H1 (cell line): ENCODE measurements around the gene NCOA5. TPM values are rescaled to one million over a fixed set of nuclear protein-coding genes. Genes with fewer than 3 reads are reported as not detected.

Experiments used
- CTCF ChIA-PET: fragments of 300-600 bp; sonication (Branson Sonifier 250); formaldehyde crosslinking; loops from one replicate; lab custom pipeline; 2021; ENCODE audit not compliant: partially characterized antibody; lab: Charles Lee
- POLR2A ChIA-PET: fragments of 300-600 bp; sonication (Branson Sonifier 250); formaldehyde crosslinking; loops from one replicate; lab custom pipeline; 2021; ENCODE audit warnings: inconsistent platforms; ENCODE audit not compliant: partially characterized antibody; lab: Charles Lee
- DNase-seq, 2 experiments: peaks; one replicate each; pipeline versions ENCODE4 v3.0.0 to v3.0.0-alpha.2; 2010 to 2022; ENCODE audit warnings: low spot score in 2 of 2, low read depth in 1 of 2, mixed read lengths in 1 of 2
- FAIRE-seq: peaks from 2 replicates; lab custom pipeline; 2011; peaks lifted over from hg19 to GRCh38; lab: Jason Lieb, UNC
- H2AFZ ChIP-seq: 2 replicates; pipeline ENCODE4 v1.8.1; 2012; ENCODE audit warnings: low read length, inconsistent platforms
- H2AK5ac ChIP-seq: 2 replicates; pipeline ENCODE4 v1.6.1; 2013; ENCODE audit warnings: low read depth, low read length
- H2BK120ac ChIP-seq: replicated peaks from 2 replicates; pipeline ENCODE3; 2013; ENCODE audit warnings: low read depth, low read length, inconsistent platforms
- H2BK12ac ChIP-seq: 2 replicates; pipeline ENCODE4 v1.6.1; 2013; ENCODE audit warnings: low read depth, low read length
- H2BK15ac ChIP-seq: 2 replicates; pipeline ENCODE4 v1.6.1; 2013; ENCODE audit warnings: low read length
- H2BK20ac ChIP-seq: 2 replicates; pipeline ENCODE4 v1.6.1; 2013; ENCODE audit warnings: low read length
- H2BK5ac ChIP-seq: 2 replicates; pipeline ENCODE4 v1.6.1; 2013; ENCODE audit warnings: low read depth, low read length
- H3K14ac ChIP-seq: 2 replicates; pipeline ENCODE4 v1.6.1; 2013; ENCODE audit warnings: inconsistent platforms; ENCODE audit not compliant: insufficient read length
- H3K18ac ChIP-seq: 2 replicates; pipeline ENCODE4 v1.6.1; 2013; ENCODE audit warnings: low read length; ENCODE audit errors: extremely low read depth
- H3K23ac ChIP-seq: 2 replicates; pipeline ENCODE4 v1.6.1; 2013; ENCODE audit warnings: inconsistent platforms; ENCODE audit not compliant: insufficient read length
- H3K23me2 ChIP-seq: 2 replicates; pipeline ENCODE4 v1.6.1; 2013; ENCODE audit warnings: low read depth, low read length
- H3K27ac ChIP-seq: 2 replicates; pipeline ENCODE4 v1.6.1; 2011; ENCODE audit warnings: low read depth, low read length, inconsistent platforms
- H3K27me3 ChIP-seq, 4 experiments: replicated peaks in 1 of 4; 1 replicate in 1 of 4; 2 replicates in 3 of 4; pipeline versions ENCODE4 v1.6.1 to v1.8.1; 2011 to 2013; ENCODE audit warnings: low read length in 3 of 4, mild to moderate bottlenecking in 3 of 4, inconsistent platforms in 2 of 4, mixed read lengths in 2 of 4, moderate library complexity in 1 of 4; ENCODE audit not compliant: control insufficient read depth in 3 of 4, insufficient read depth in 3 of 4; ENCODE audit errors: extremely low read depth in 1 of 4
- H3K36me3 ChIP-seq, 4 experiments: 2 replicates each; pipeline versions ENCODE4 v1.6.1 to v1.8.1; 2011 to 2013; ENCODE audit warnings: mild to moderate bottlenecking in 4 of 4, low read length in 3 of 4, moderate library complexity in 2 of 4, control low read depth in 1 of 4, inconsistent platforms in 1 of 4; ENCODE audit not compliant: insufficient read depth in 4 of 4, control insufficient read depth in 2 of 4
- H3K4ac ChIP-seq: replicated peaks from 2 replicates; pipeline ENCODE3; 2013; ENCODE audit warnings: low read length, low read depth, mixed read lengths, inconsistent platforms; ENCODE audit not compliant: insufficient read length
- H3K4me1 ChIP-seq, 4 experiments: replicated peaks in 1 of 4; 1 replicate in 1 of 4; 2 replicates in 3 of 4; pipeline versions ENCODE4 v1.6.1 to v1.8.1; 2011 to 2013; ENCODE audit warnings: low read length in 3 of 4, inconsistent platforms in 2 of 4, mixed read lengths in 1 of 4; ENCODE audit not compliant: insufficient read depth in 4 of 4, control insufficient read depth in 3 of 4
- H3K4me2 ChIP-seq, 2 experiments: 2 replicates each; pipeline versions ENCODE4 v1.6.1 to v1.8.1; 2011 to 2013; ENCODE audit warnings: low read depth in 2 of 2, low read length in 2 of 2, control low read depth in 1 of 2, inconsistent platforms in 1 of 2, mild to moderate bottlenecking in 1 of 2; ENCODE audit not compliant: insufficient read depth in 1 of 2
- H3K4me3 ChIP-seq, 4 experiments: fragments of 200-600, 300-600 bp in 1 of 4; sonication (generic), shearing (Covaris generic), sonication (Bioruptor Twin) in 1 of 4; 2 replicates each; pipeline versions ENCODE4 v1.5.1 to v1.8.1; 2011 to 2016; ENCODE audit warnings: low read length in 4 of 4, low read depth in 3 of 4, control low read depth in 2 of 4, inconsistent platforms in 2 of 4, mild to moderate bottlenecking in 2 of 4, mixed read lengths in 1 of 4, moderate library complexity in 1 of 4; ENCODE audit not compliant: insufficient read depth in 2 of 4; ENCODE audit errors: extremely low read depth in 1 of 4
- H3K56ac ChIP-seq: replicated peaks from 2 replicates; pipeline ENCODE3; 2013; ENCODE audit warnings: low read depth, mild to moderate bottlenecking, mixed read lengths, low read length, inconsistent platforms; ENCODE audit not compliant: insufficient read length
- H3K79me1 ChIP-seq: 2 replicates; pipeline ENCODE4 v1.6.1; 2013; ENCODE audit warnings: low read depth, low read length, control low read depth
- H3K79me2 ChIP-seq, 2 experiments: 2 replicates each; pipeline versions ENCODE4 v1.6.1 to v1.8.1; 2012 to 2013; ENCODE audit warnings: low read length in 2 of 2, mild to moderate bottlenecking in 2 of 2, inconsistent platforms in 1 of 2; ENCODE audit not compliant: insufficient read depth in 2 of 2, control insufficient read depth in 1 of 2
- H3K9ac ChIP-seq, 4 experiments: replicated peaks in 1 of 4; 1 replicate in 1 of 4; 2 replicates in 3 of 4; pipeline versions ENCODE4 v1.6.1 to v1.8.1; 2011 to 2013; ENCODE audit warnings: low read depth in 3 of 4, low read length in 3 of 4, control low read depth in 2 of 4, mild to moderate bottlenecking in 2 of 4, moderate library complexity in 2 of 4, inconsistent platforms in 1 of 4; ENCODE audit errors: extremely low read depth in 1 of 4
- H3K9me3 ChIP-seq, 2 experiments: 2 replicates each; pipeline versions ENCODE4 v1.6.1 to v1.8.1; 2012 to 2013; ENCODE audit warnings: mild to moderate bottlenecking in 2 of 2, moderate library complexity in 2 of 2, control low read depth in 1 of 2, inconsistent platforms in 1 of 2, low read depth in 1 of 2, low read length in 1 of 2, mixed read lengths in 1 of 2; ENCODE audit not compliant: insufficient read depth in 2 of 2
- H4K20me1 ChIP-seq, 2 experiments: replicated peaks in 1 of 2; 2 replicates each; pipeline versions ENCODE3 to v1.8.1; 2011 to 2013; ENCODE audit warnings: inconsistent platforms in 2 of 2, low read length in 2 of 2, mild to moderate bottlenecking in 1 of 2; ENCODE audit not compliant: insufficient read depth in 2 of 2, control insufficient read depth in 1 of 2
- H4K5ac ChIP-seq: 2 replicates; pipeline ENCODE4 v1.6.1; 2013; ENCODE audit warnings: low read length, low read depth, mixed read lengths, inconsistent platforms; ENCODE audit not compliant: insufficient read length
- H4K8ac ChIP-seq: 2 replicates; pipeline ENCODE4 v1.8.0; 2013; ENCODE audit warnings: mild to moderate bottlenecking, moderate library complexity, low read length, inconsistent platforms; ENCODE audit not compliant: insufficient read depth; ENCODE audit errors: extremely low read depth
- H4K91ac ChIP-seq: replicated peaks from 2 replicates; pipeline ENCODE3; 2013; ENCODE audit warnings: low read length, mixed read lengths, inconsistent platforms; ENCODE audit not compliant: insufficient read length
- TAF1 ChIP-seq: IDR thresholded peaks from 2 replicates; pipeline ENCODE4 v1.6.1; 2011; ENCODE audit warnings: mild to moderate bottlenecking, low read depth, low read length
- WGBS, 2 experiments: shearing (Covaris generic) in 1 of 2; methylation state at CpG; one replicate each; pipeline versions ENCODE4 v1.1.6 to v1.1.7; 2013 to 2015; ENCODE audit warnings: low lambda C conversion rate in 2 of 2, mixed read lengths in 2 of 2, inconsistent platforms in 1 of 2, low coverage in 1 of 2, missing lambda C conversion rate in 1 of 2; ENCODE audit not compliant: insufficient replicate concordance in 2 of 2, insufficient coverage in 1 of 2, insufficient read length in 1 of 2; ENCODE audit errors: extremely low coverage in 1 of 2, missing lambda C conversion rate in 1 of 2; 5-methylcytosine and 5-hydroxymethylcytosine counted together
- polyA plus RNA-seq, 7 experiments: library from polyadenylated mRNA; depleted of rRNA in 3 of 7; stranded (reverse) in 5 of 7; unstranded in 2 of 7; fragments of >200 nt in 5 of 7; fragments of 200-250 nt in 2 of 7; gene quantifications; 1 replicate in 5 of 7; 2 replicates in 1 of 7; 4 replicates in 1 of 7; pipeline versions ENCODE4 v1.2.1 to v1.2.3, GENCODE V29; 2011 to 2013; ENCODE audit warnings: missing spikeins in 2 of 7, mixed read lengths in 2 of 7
- total RNA-seq: library from RNA; stranded (reverse); fragmentation: NEBNext Ultra II Directional; extraction: Animal tissue kit (Norgen Biotek cat#: 25700); gene quantifications from 2 replicates; pipeline ENCODE4 v1.2.1, GENCODE V29; 2021

Gene NCOA5
- total and polyA plus RNA-seq, 2 of the 8 experiments (the other 6 are each of a cell fraction or from before 2014, with no cell fraction given), result 20.4 to 29.0 TPM

DNA sequence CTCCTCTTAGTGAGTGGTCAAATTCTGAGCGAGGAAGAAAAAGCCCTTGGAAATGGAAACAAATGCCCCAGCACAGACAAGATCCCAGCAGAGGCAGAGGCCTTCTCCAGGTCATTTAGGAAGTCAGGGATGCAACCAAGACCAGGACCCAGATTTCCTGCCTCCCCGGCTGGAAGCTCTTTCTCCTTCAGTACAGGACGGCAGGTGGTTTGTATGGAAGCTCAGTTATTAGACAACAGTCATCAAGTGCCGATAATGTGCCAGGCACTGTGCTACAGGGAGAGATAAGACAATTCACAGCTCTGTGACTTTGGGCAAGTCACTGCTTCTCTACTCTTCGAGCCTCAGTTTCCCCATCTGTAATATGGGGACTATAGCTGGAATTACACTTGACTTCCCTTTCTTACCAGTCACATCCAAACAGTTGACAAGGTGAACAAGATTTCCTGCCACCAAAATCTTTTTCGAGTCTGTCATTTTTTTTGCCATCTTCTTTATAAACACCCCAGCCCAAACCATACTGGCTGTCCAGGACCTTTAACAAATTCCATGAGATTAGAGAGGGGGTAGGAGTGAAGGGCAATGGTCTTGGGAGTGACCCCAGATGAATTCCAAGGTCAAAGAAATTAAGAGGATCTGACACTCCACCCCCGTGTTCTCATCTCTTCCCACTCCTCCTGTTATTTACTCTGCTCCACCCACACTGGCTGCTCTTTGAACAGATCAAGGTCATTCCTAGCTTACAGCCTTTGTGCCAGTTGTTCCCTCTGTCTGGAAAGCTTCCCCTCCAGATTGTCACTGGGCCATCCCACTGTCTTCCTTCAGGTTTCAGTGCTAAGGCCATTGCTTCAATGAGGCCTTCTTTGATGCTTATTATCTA, 75.0 kb downstream of the NCOA5 start:
- H3K79me2 ChIP-seq, result no peaks in the 10 kb centered on the region
- CTCF ChIA-PET, result interaction anchor here (0.5 to 5.0 kb wide), 42 partner anchors 9 to 401 kb away, joined by 3 to 156 read pairs (median 4); partner anchors contain the start of genes CD40, SLC12A5 and ZNF335
- H2AK5ac ChIP-seq, result no peak overlapping the region
- peak overlapping the region in 2 of 4 experiments; percentile 33 to 60; a peak in 3 of 8 replicates for H3K4me3 ChIP-seq
- H2BK120ac ChIP-seq, result no peak overlapping the region
- H4K8ac ChIP-seq, result no peak overlapping the region
- no peaks in the 10 kb centered on the region for H3K9me3 ChIP-seq
- no peak overlapping the region for H3K14ac ChIP-seq
- peaks cover 0 to 7% (median 5%) of the 10 kb centered on the region in 4 experiments; a peak in 4 of 7 replicates for H3K27me3 ChIP-seq
- H3K4ac ChIP-seq, result no peak overlapping the region
- no peak overlapping the region for H4K91ac ChIP-seq
- H2BK15ac ChIP-seq, result 0 out of 2 replicates have a peak overlapping the region, but pooled peaks have one; percentile 4
- H2AFZ ChIP-seq, result no peak overlapping the region
- POLR2A ChIA-PET, result interaction anchor here (0.8 to 3.2 kb wide), 6 partner anchors 10 to 81 kb away, joined by 3 to 12 read pairs (median 4); partner anchors contain the start of gene PCIF1
- no peak overlapping the region; the same call in 1 of the 2 replicates for H2BK20ac ChIP-seq
- no peak overlapping the region for H4K5ac ChIP-seq
- no peak overlapping the region for H3K23ac ChIP-seq
- no peaks in the 10 kb centered on the region for H3K36me3 ChIP-seq
- peaks cover 0 to 5% of the 10 kb centered on the region in 2 experiments for H4K20me1 ChIP-seq
- no peak overlapping the region for H3K56ac ChIP-seq
- H3K18ac ChIP-seq, result no peak overlapping the region
- H3K9ac ChIP-seq, result no peak overlapping the region
- peaks cover 0 to 4% (median under 1%) of the 10 kb centered on the region in 4 experiments; a peak in 3 of 7 replicates for H3K4me1 ChIP-seq
- no peak overlapping the region for H2BK5ac ChIP-seq
- H3K27ac ChIP-seq, result no peak overlapping the region
- FAIRE-seq (no peak), DNase-seq (no peak)
- peaks cover 4% of the 10 kb centered on the region; the same call in 1 of the 2 replicates for H3K23me2 ChIP-seq
- peak overlapping the region; percentile 20 to 85 for H3K4me2 ChIP-seq
- WGBS, 2 experiments, result 81% methylated on average over 7 of the region's 7 CpGs; no CpG with 5 or more reads in 1 of the 2 experiments
- peak overlapping the region; percentile 56; the same call in 1 of the 2 replicates for H2BK12ac ChIP-seq
- H3K79me1 ChIP-seq, result no peaks in the 10 kb centered on the region
- TF ChIP-seq TAF1, result no peak
